Kidney (tissue), 14 donors: ENCODE data around the gene SPTAN1. TPM values are rescaled to one million over a fixed set of nuclear protein-coding genes. Genes with fewer than 3 reads are reported as not detected.

Experiments
- DNase-seq, 5 donors: peaks; one replicate each; pipeline ENCODE4 v3.0.0-alpha.2; 2013 to 2020
- FAIRE-seq: peaks from 2 replicates; lab custom pipeline; 2012; peaks lifted over from hg19 to GRCh38; lab: Jason Lieb, UNC
- H3K27ac ChIP-seq, 2 donors: one replicate each; pipeline ENCODE4 v1.7.0; 2013; ENCODE audit warnings: low read depth in 2 of 2, low read length in 2 of 2, inconsistent platforms in 1 of 2
- H3K27me3 ChIP-seq: one replicate; pipeline ENCODE4 v1.7.1; 2013; ENCODE audit warnings: low read length, inconsistent platforms; ENCODE audit not compliant: control insufficient read depth, insufficient read depth
- H3K36me3 ChIP-seq, 3 donors: one replicate each; pipeline versions ENCODE4 v1.7.0 to v1.7.1; 2013; ENCODE audit warnings: low read length in 3 of 3, control low read depth in 1 of 3, inconsistent platforms in 1 of 3; ENCODE audit not compliant: insufficient read depth in 3 of 3, control insufficient read depth in 2 of 3
- H3K4me1 ChIP-seq, 3 donors: one replicate each; pipeline versions ENCODE4 v1.7.0 to v1.7.1; 2013; ENCODE audit warnings: low read length in 3 of 3, inconsistent platforms in 1 of 3, low read depth in 1 of 3; ENCODE audit not compliant: control insufficient read depth in 2 of 3, insufficient read depth in 2 of 3
- H3K4me3 ChIP-seq, 3 donors: one replicate each; pipeline versions ENCODE4 v1.7.0 to v1.8.1; 2013; ENCODE audit warnings: low read length in 3 of 3, control low read depth in 1 of 3, inconsistent platforms in 1 of 3
- H3K9ac ChIP-seq, 3 donors: one replicate each; pipeline versions ENCODE4 v1.7.0 to v1.7.1; 2013; ENCODE audit warnings: low read length in 3 of 3, control low read depth in 1 of 3, inconsistent platforms in 1 of 3
- H3K9me3 ChIP-seq, 3 donors: one replicate each; pipeline versions ENCODE4 v1.7.0 to v1.7.1; 2013; ENCODE audit warnings: low read length in 3 of 3, control low read depth in 1 of 3, inconsistent platforms in 1 of 3; ENCODE audit not compliant: control insufficient read depth in 2 of 3, insufficient read depth in 1 of 3
- intact Hi-C: fragments of 100-400 bp; cut with DNase I; formaldehyde crosslinking; loops from one replicate; pipeline ENCODE4 v1.11.1; 2022
- polyA plus RNA-seq: library from polyadenylated mRNA; stranded (reverse); fragments of 350-450 nt; fragmentation: Illumina TruSeq; extraction: RNeasy Lipid Tissue Mini Kit (QIAGEN cat#74804); gene quantifications from one replicate; pipeline ENCODE4 v1.2.3, GENCODE V29; 2014; ENCODE audit warnings: low read depth, low replicate concordance; ENCODE audit not compliant: insufficient read depth
- total RNA-seq: library from RNA; stranded (reverse); fragmentation: NEBNext Ultra II Directional; extraction: Animal tissue kit (Norgen Biotek cat#: 25700); gene quantifications from one replicate; pipeline ENCODE4 v1.2.1, GENCODE V29; 2021
- TF ChIP-seq, protein P1 (sequence below): IDR thresholded peaks from 3 replicates; pipeline ENCODE4 v1.5.1; 2012; ENCODE audit warnings: mild to moderate bottlenecking, moderate library complexity, borderline replicate concordance; ENCODE audit not compliant: insufficient read depth; ENCODE audit errors: extremely low read depth
- donor health status: control.
- donor health status: control.
- donor health status: control.
- donor health status: control.
- donor health status: control.
- donor health status: DM: yes; HTN: yes; CAD: no.
- donor health status: Normal renal cell carcinoma (clear cell type).

The SPTAN1 gene
- total and polyA plus RNA-seq, 2 donors from 2014 or later = 210 to 354 TPM

DNA sequence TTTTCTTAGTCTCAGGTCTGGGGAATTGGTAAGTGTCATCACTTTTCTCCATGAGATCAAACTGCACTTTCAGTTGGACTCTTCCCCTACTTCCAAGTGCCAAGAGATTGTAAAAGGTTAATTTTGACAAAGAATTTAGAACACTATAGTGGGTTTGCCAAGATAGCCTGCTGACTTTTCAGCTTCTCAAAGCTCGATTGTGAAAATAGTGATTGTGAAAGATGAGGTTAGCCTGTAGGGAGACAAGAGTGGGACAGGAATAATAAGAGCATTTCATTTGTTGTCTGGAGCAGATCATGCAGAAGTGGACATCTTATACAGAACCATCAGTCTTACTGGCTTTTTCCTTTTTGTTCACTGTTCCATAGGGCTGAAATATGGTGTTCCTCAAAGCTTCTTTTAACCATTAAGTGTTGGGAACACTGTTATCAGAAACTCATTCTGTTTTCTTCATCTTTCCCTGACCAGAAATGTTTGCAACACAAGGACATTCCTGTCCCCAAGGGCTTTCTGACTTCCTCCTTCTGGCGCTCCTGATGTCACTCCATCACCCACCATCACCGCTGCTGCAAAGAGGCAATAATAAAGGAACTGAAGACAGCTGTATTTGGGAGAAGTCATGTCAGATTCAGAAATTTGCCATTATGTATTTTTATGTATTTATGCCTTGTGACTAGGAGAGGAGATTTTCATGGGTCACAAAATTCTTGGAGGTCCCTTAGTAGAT is 11.6 kb upstream of the SPTAN1 start:
- no peak for FAIRE-seq
- H3K4me1 ChIP-seq = no peaks in the 10 kb centered on the region

GRCh38 chr9:128546504-128546903 is 5.9 kb upstream of the SPTAN1 start:
- no peaks in the 10 kb centered on the region for H3K9me3 ChIP-seq
- no peak overlapping the region for H3K9ac ChIP-seq
- FAIRE-seq (no peak), DNase-seq (no peak)
- intact Hi-C loops = no loop called here
- H3K4me3 ChIP-seq = no peak overlapping the region
- H3K36me3 ChIP-seq = peaks cover 0 to 8% (median 4%) of the 10 kb centered on the region in 3 donors
- no peak overlapping the region for H3K27ac ChIP-seq
- TF ChIP-seq, protein P1, sequence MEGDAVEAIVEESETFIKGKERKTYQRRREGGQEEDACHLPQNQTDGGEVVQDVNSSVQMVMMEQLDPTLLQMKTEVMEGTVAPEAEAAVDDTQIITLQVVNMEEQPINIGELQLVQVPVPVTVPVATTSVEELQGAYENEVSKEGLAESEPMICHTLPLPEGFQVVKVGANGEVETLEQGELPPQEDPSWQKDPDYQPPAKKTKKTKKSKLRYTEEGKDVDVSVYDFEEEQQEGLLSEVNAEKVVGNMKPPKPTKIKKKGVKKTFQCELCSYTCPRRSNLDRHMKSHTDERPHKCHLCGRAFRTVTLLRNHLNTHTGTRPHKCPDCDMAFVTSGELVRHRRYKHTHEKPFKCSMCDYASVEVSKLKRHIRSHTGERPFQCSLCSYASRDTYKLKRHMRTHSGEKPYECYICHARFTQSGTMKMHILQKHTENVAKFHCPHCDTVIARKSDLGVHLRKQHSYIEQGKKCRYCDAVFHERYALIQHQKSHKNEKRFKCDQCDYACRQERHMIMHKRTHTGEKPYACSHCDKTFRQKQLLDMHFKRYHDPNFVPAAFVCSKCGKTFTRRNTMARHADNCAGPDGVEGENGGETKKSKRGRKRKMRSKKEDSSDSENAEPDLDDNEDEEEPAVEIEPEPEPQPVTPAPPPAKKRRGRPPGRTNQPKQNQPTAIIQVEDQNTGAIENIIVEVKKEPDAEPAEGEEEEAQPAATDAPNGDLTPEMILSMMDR = no peak
- H3K27me3 ChIP-seq = no peaks in the 10 kb centered on the region
- H3K4me1 ChIP-seq = peaks cover 5 to 15% (median 5%) of the 10 kb centered on the region in 3 donors

More for the DNA sequence above, 11.6 kb upstream of the SPTAN1 start:
- TF ChIP-seq, protein P1 = no peak
- Histone ChIP-seq H3K27me3 (no peaks in the 10 kb centered on the region), H3K9me3 (no peaks in the 10 kb centered on the region), H3K9ac (no peak overlapping the region), H3K36me3 (peaks cover 4 to 55% (median 36%) of the 10 kb centered on the region in 3 donors), H3K27ac (no peak overlapping the region), H3K4me3 (no peak overlapping the region)
- no peak for DNase-seq
- intact Hi-C loops = no loop called here

DNA sequence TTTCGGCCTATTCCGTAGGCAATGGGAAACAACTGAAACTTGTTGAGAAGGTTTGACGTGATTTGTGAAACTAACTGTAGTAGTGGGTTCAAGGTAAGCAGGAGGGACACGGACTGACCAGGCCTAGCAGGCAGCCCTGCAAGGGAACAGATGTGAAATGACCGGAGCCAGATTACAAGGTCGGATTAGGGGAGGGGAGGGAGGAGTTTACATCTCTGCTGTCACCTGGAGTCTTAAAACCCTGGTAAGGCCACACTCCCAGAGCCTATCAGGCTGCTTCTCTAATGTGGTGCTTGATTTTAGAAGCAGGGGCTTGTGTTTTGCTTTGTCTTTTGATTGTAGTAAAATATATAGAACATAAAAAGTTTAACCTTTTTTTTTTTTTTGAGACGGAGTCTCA is 3.5 kb upstream of the SPTAN1 start:
- Histone ChIP-seq H3K27me3 (no peaks in the 10 kb centered on the region), H3K9me3 (no peaks in the 10 kb centered on the region), H3K27ac (no peak overlapping the region), H3K36me3 (no peaks in the 10 kb centered on the region), H3K4me1 (peaks cover 5 to 15% (median 7%) of the 10 kb centered on the region in 3 donors), H3K9ac (no peak overlapping the region), H3K4me3 (no peak overlapping the region)
- DNase-seq (no peak), FAIRE-seq (no peak)
- intact Hi-C loops = no loop called here
- TF ChIP-seq, protein P1 = no peak

DNA sequence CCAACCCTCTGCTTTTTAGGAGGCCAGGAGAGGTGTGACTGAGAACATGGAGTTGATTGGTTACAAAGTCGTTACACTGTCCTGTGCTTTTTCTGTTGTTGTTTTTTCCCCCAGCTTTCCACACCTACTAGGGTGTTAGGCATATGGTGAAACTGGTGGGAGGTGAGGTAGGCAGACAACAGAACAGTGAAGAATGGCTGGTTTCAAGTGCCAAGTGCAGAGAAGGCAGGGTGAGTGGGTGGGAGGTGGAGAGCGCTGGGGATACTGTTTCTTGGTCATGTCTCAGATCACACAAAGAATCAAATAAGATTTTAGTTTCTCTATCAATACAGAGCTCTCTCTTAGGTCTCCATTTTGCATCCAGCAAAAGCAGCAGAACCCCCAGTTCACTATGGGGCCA is 2.2 kb upstream of the SPTAN1 start:
- H3K4me3 ChIP-seq = no peak overlapping the region
- TF ChIP-seq, protein P1 = no peak
- no peaks in the 10 kb centered on the region for H3K27me3 ChIP-seq
- DNase-seq (peak in 4 of 5 donors; percentile 21 to 51 (median 44)), FAIRE-seq (no peak)
- intact Hi-C loops = no loop called here
- H3K36me3 ChIP-seq = no peaks in the 10 kb centered on the region
- H3K9me3 ChIP-seq = no peaks in the 10 kb centered on the region
- H3K4me1 ChIP-seq = peaks cover 13 to 22% (median 18%) of the 10 kb centered on the region in 3 donors
- H3K9ac ChIP-seq = peak overlapping the region in 1 of 3 donors; percentile 70
- H3K27ac ChIP-seq = peak overlapping the region in 1 of 2 donors; percentile 39
